Common myeloid progenitor, CD34-positive (primary cell): ENCODE measurements around the gene SYCN.

Source experiments
- CTCF ChIA-PET: fragments of 350-600 bp; sonication (Branson Sonifier 250); formaldehyde crosslinking; loops from one replicate; lab custom pipeline; 2021; ENCODE audit warnings: antibody characterized with exemption; lab: Charles Lee
- POLR2A ChIA-PET: fragments of 350-600 bp; sonication (Branson Sonifier 250); formaldehyde crosslinking; loops from one replicate; lab custom pipeline; 2021; ENCODE audit warnings: antibody characterized with exemption; lab: Charles Lee
- DNase-seq, 3 donors: peaks; one replicate each; pipeline versions ENCODE4 v3.0.0 to v3.0.0-alpha.2; 2013
- H3K27ac ChIP-seq, 2 experiments: 1 replicate in 1 of 2; 2 replicates in 1 of 2; pipeline ENCODE4 v1.7.0; 2013; ENCODE audit warnings: inconsistent platforms in 2 of 2, low read length in 2 of 2, mild to moderate bottlenecking in 2 of 2, low read depth in 1 of 2, moderate library complexity in 1 of 2; ENCODE audit not compliant: severe bottlenecking in 2 of 2, insufficient read depth in 1 of 2, poor library complexity in 1 of 2
- H3K27me3 ChIP-seq, 5 experiments: replicated peaks in 2 of 5; 1 replicate in 3 of 5; 2 replicates in 2 of 5; pipeline versions ENCODE4 v1.6.1 to v1.7.0; 2013; ENCODE audit warnings: low read length in 4 of 5, mild to moderate bottlenecking in 2 of 5, moderate library complexity in 2 of 5, inconsistent platforms in 1 of 5; ENCODE audit not compliant: insufficient read depth in 5 of 5, control insufficient read depth in 4 of 5
- H3K36me3 ChIP-seq, 4 experiments: 1 replicate in 2 of 4; 2 replicates in 2 of 4; pipeline versions ENCODE4 v1.6.1 to v1.7.0; 2013; ENCODE audit warnings: low read length in 3 of 4, control low read depth in 1 of 4, mild to moderate bottlenecking in 1 of 4; ENCODE audit not compliant: control insufficient read depth in 4 of 4, insufficient read depth in 4 of 4
- H3K4me1 ChIP-seq, 4 experiments: 1 replicate in 3 of 4; 2 replicates in 1 of 4; pipeline versions ENCODE4 v1.6.1 to v1.7.1; 2013; ENCODE audit warnings: low read length in 3 of 4, mild to moderate bottlenecking in 3 of 4, control low read depth in 1 of 4, inconsistent platforms in 1 of 4, moderate library complexity in 1 of 4; ENCODE audit not compliant: control insufficient read depth in 4 of 4, insufficient read depth in 4 of 4; ENCODE audit errors: control extremely low read depth in 1 of 4
- H3K4me3 ChIP-seq, 7 experiments: 1 replicate in 4 of 7; 2 replicates in 3 of 7; pipeline versions ENCODE4 v1.5.1 to v1.7.0; 2013; ENCODE audit warnings: mild to moderate bottlenecking in 7 of 7, low read length in 6 of 7, moderate library complexity in 6 of 7, inconsistent platforms in 2 of 7, low read depth in 2 of 7, control low read depth in 1 of 7; ENCODE audit not compliant: insufficient read depth in 4 of 7, control insufficient read depth in 1 of 7; ENCODE audit errors: extremely low read depth in 1 of 7
- H3K9me3 ChIP-seq, 5 experiments: 1 replicate in 4 of 5; 2 replicates in 1 of 5; pipeline versions ENCODE4 v1.6.1 to v1.7.1; 2013; ENCODE audit warnings: low read length in 4 of 5, mild to moderate bottlenecking in 2 of 5, inconsistent platforms in 1 of 5, low read depth in 1 of 5, moderate library complexity in 1 of 5; ENCODE audit not compliant: control insufficient read depth in 4 of 5, insufficient read depth in 2 of 5; ENCODE audit errors: control extremely low read depth in 1 of 5
- WGBS: methylation state at CpG from one replicate; pipeline ENCODE4 v1.1.5; 2013; ENCODE audit not compliant: insufficient coverage; 5-methylcytosine and 5-hydroxymethylcytosine counted together

The SYCN gene

GRCh38 chr19:39174558-39175544, 29.2 kb downstream of the SYCN start:
- Histone ChIP-seq H3K4me1 (peaks cover 0 to 2% (median 0%) of the 10 kb centered on the region in 4 experiments), H3K27ac (no peak overlapping the region), H3K4me3 (no peak overlapping the region), H3K9me3 (no peaks in the 10 kb centered on the region), H3K27me3 (no peaks in the 10 kb centered on the region), H3K36me3 (peaks cover 9 to 79% (median 29%) of the 10 kb centered on the region in 4 experiments)
- no peak for DNase-seq
- WGBS = 96% methylated on average over 38 of the region's 43 CpGs
- POLR2A ChIA-PET = no interaction called here
- CTCF ChIA-PET = interaction anchor here (1.3 to 1.5 kb wide), 2 partner anchors 24 to 30 kb away, joined by 3 read pairs; no protein-coding TSS in a partner anchor

GRCh38 chr19:39174142-39174541, 29.9 kb downstream of the SYCN start:
- H3K4me3 ChIP-seq = no peak overlapping the region
- POLR2A ChIA-PET = no interaction called here
- H3K36me3 ChIP-seq = peaks cover 9 to 78% (median 29%) of the 10 kb centered on the region in 4 experiments
- H3K27me3 ChIP-seq = no peaks in the 10 kb centered on the region
- 99% methylated on average over 15 of the region's 16 CpGs for WGBS
- H3K27ac ChIP-seq = no peak overlapping the region
- no peak for DNase-seq
- no peaks in the 10 kb centered on the region for H3K9me3 ChIP-seq
- H3K4me1 ChIP-seq = peaks cover 0 to 2% (median 0%) of the 10 kb centered on the region in 4 experiments
- CTCF ChIA-PET = interaction anchor here (1.5 kb wide), 1 partner anchor 29 kb away, joined by 3 read pairs; no protein-coding TSS in a partner anchor

GRCh38 chr19:39173502-39173991, 30.5 kb downstream of the SYCN start:
- ChIA-PET POLR2A (no interaction called here), CTCF (no interaction called here)
- DNase-seq = no peak
- no peaks in the 10 kb centered on the region for H3K27me3 ChIP-seq
- no peak overlapping the region for H3K4me3 ChIP-seq
- 96% methylated on average over 21 of the region's 25 CpGs for WGBS
- H3K27ac ChIP-seq = no peak overlapping the region
- H3K36me3 ChIP-seq = peaks cover 12 to 75% (median 28%) of the 10 kb centered on the region in 4 experiments
- H3K9me3 ChIP-seq = no peaks in the 10 kb centered on the region
- H3K4me1 ChIP-seq = peaks cover 0 to 2% (median 0%) of the 10 kb centered on the region in 4 experiments

- Histone ChIP-seq H3K4me3 (no peak overlapping the region), H3K4me1 (peaks cover 0 to 2% (median 0%) of the 10 kb centered on the region in 4 experiments), H3K27ac (no peak overlapping the region), H3K9me3 (no peaks in the 10 kb centered on the region), H3K36me3 (peaks cover 10 to 70% (median 26%) of the 10 kb centered on the region in 4 experiments), H3K27me3 (no peaks in the 10 kb centered on the region)
- 97% methylated on average over 39 of the region's 45 CpGs for WGBS
- ChIA-PET CTCF (no interaction called here), POLR2A (interaction anchor here (0.6 kb wide), 1 partner anchor 178 kb away, joined by 3 read pairs; no protein-coding TSS in a partner anchor)
- no peak for DNase-seq
Measured at GRCh38 chr19:39172700-39173501, 31.2 kb downstream of the SYCN start.

- no peak overlapping the region for H3K27ac ChIP-seq
- ChIA-PET CTCF (no interaction called here), POLR2A (interaction anchor here (0.6 kb wide), 1 partner anchor 177 kb away, joined by 3 read pairs; no protein-coding TSS in a partner anchor)
- no peak for DNase-seq
- H3K4me3 ChIP-seq = no peak overlapping the region
- 92% methylated on average over 26 of the region's 27 CpGs for WGBS
- peaks cover 0 to 2% (median 0%) of the 10 kb centered on the region in 4 experiments for H3K4me1 ChIP-seq
- H3K9me3 ChIP-seq = no peaks in the 10 kb centered on the region
- H3K36me3 ChIP-seq = peaks cover 9 to 59% (median 21%) of the 10 kb centered on the region in 4 experiments
- H3K27me3 ChIP-seq = no peaks in the 10 kb centered on the region
Measured at GRCh38 chr19:39171479-39172465, 32.3 kb downstream of the SYCN start.
